Neural crest cell (in vitro differentiated cells): Measurements from ENCODE around the gene POT1. TPM values are rescaled to one million over a fixed set of nuclear protein-coding genes. Genes with fewer than 3 reads are reported as not detected.

Experiments
- DNase-seq: peaks from one replicate; pipeline ENCODE4 v3.0.0; 2021; ENCODE audit warnings: low read depth, mixed read lengths, low spot score
- H3K27ac Mint-ChIP-seq: one replicate; pipeline ENCODE4 v1.8.0; 2021; ENCODE audit warnings: mild to moderate bottlenecking, mixed read lengths; ENCODE audit not compliant: unreplicated experiment
- H3K27me3 Mint-ChIP-seq: 2 replicates; pipeline ENCODE4 v1.8.0; 2021; ENCODE audit warnings: low read depth, mild to moderate bottlenecking, mixed read lengths
- H3K36me3 Mint-ChIP-seq: 2 replicates; pipeline ENCODE4 v1.8.0; 2021; ENCODE audit warnings: low read depth, mild to moderate bottlenecking, mixed read lengths
- H3K4me1 Mint-ChIP-seq: 2 replicates; pipeline ENCODE4 v1.8.0; 2021; ENCODE audit warnings: mixed read lengths
- H3K4me3 Mint-ChIP-seq: one replicate; pipeline ENCODE4 v1.8.0; 2021; ENCODE audit warnings: mild to moderate bottlenecking, mixed read lengths
- H3K9me3 Mint-ChIP-seq: 2 replicates; pipeline ENCODE4 v1.8.0; 2021; ENCODE audit warnings: mixed read lengths
- total RNA-seq: library from RNA; stranded (reverse); gene quantifications from 2 replicates; pipeline ENCODE4 v1.2.1, GENCODE V29; 2021
- TF ChIP-seq, protein P1 (sequence below): fragments of 200-600 bp; sonication (generic); conservative IDR thresholded peaks from 2 replicates; pipeline ENCODE4 v1.5.0; 2021; ENCODE audit warnings: antibody characterized with exemption, mild to moderate bottlenecking

POT1 gene
- total RNA-seq, 1 donor from 2014 or later: 23.6 TPM

DNA sequence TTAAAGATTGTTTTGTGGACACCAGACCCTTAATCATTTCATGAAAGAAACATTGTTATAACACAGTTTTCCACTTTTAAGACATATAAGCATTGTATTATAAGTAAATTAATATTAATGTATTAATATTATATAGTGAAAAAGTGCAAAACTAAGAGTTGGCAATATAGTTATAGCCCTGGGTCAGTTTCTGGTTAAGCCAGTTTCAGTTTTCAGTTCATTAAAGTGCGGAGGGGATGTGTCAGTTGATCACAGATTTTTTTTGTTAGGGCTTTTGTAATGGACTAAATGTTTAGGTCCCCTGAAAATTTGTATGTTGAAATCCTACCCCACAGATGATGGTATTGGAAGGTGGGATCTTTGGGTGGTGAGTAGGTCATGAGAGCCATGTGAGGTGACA is 118.3 kb downstream of the POT1 start:
- Mint-ChIP-seq H3K4me1 (peaks cover 18% of the 10 kb centered on the region), H3K27me3 (no peaks in the 10 kb centered on the region), H3K36me3 (no peaks in the 10 kb centered on the region), H3K27ac (peak overlapping the region; percentile 36), H3K9me3 (peaks cover 4% of the 10 kb centered on the region), H3K4me3 (no peak overlapping the region)
- TF ChIP-seq, protein P1, sequence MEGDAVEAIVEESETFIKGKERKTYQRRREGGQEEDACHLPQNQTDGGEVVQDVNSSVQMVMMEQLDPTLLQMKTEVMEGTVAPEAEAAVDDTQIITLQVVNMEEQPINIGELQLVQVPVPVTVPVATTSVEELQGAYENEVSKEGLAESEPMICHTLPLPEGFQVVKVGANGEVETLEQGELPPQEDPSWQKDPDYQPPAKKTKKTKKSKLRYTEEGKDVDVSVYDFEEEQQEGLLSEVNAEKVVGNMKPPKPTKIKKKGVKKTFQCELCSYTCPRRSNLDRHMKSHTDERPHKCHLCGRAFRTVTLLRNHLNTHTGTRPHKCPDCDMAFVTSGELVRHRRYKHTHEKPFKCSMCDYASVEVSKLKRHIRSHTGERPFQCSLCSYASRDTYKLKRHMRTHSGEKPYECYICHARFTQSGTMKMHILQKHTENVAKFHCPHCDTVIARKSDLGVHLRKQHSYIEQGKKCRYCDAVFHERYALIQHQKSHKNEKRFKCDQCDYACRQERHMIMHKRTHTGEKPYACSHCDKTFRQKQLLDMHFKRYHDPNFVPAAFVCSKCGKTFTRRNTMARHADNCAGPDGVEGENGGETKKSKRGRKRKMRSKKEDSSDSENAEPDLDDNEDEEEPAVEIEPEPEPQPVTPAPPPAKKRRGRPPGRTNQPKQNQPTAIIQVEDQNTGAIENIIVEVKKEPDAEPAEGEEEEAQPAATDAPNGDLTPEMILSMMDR: no peak
- DNase-seq: no peak

DNA sequence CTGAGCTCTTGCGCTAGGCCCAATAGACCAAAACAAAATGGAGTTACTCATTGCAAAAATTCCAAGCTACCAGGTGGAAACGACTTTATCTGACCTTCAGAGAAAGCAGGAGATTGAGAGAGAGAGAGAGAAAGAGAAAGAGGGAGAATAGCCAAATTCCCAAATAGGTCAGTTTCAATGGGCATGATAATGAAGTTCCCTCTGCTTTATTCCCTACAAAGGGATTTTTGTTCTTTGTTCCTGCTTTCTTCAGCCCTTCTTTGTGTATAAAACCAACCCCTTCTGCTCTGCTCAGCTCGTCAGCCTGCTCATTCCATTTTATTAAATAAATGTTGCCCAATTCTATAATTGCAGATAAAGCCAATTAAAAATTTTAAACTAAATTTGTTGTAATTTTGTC is 119.0 kb downstream of the POT1 start:
- Mint-ChIP-seq H3K36me3 (no peaks in the 10 kb centered on the region), H3K27me3 (no peaks in the 10 kb centered on the region), H3K4me3 (no peak overlapping the region), H3K27ac (peak overlapping the region; percentile 38), H3K4me1 (peaks cover 18% of the 10 kb centered on the region), H3K9me3 (peaks cover 4% of the 10 kb centered on the region)
- no peak for DNase-seq
- TF ChIP-seq, protein P1: no peak

DNA sequence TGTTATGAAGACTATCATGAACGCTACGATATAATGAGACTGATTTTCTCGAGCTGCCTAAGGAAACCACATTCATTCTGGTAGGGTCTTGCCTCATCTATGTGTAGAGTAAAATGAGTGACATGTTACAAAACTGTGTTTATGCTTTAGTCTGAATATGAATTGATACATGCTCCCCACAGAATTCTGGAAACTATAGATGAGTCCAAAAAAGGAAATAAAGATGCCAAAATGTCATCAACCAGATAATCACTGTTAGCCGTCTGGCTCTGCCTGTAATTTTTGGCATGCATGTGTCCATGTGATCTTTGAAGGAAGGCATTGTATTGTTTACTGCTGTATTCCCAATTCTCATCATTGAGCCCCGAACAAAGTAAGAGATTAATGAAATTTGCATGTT is 121.4 kb downstream of the POT1 start:
- Mint-ChIP-seq H3K4me3 (no peak overlapping the region), H3K27me3 (no peaks in the 10 kb centered on the region), H3K4me1 (peaks cover 18% of the 10 kb centered on the region), H3K36me3 (no peaks in the 10 kb centered on the region), H3K9me3 (peaks cover 4% of the 10 kb centered on the region), H3K27ac (no peak overlapping the region)
- DNase-seq: no peak
- TF ChIP-seq, protein P1: no peak

DNA sequence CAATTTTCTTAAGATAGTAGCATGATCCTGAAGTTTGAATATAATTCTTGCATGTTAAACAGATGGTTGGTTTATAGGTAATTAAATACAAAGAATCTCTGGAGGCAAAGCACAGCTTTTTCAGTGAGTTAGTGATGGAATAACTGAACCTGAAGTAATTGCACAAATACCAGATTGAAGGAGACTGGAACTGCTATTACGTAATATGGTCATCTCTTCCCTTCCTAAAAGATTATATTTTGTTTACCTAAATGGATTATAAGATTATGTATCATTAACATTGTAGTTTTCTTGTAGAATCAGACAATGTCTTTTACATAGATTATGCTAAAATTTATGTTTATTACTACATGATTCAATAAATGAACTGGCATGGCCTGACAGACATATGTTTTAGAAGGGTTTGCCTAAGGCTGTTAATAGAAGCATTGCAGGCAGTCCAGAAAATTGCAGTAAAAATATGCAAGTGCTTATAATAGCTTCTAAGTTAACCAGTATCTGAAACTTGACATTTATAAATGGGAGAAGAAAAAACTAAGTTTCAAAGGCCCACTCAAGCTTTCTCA is 128.2 kb downstream of the POT1 start:
- no peaks in the 10 kb centered on the region for H3K4me1 Mint-ChIP-seq
- no peak overlapping the region for H3K4me3 Mint-ChIP-seq
- TF ChIP-seq, protein P1: no peak
- no peak for DNase-seq
- no peaks in the 10 kb centered on the region for H3K9me3 Mint-ChIP-seq
- H3K36me3 Mint-ChIP-seq: no peaks in the 10 kb centered on the region
- H3K27me3 Mint-ChIP-seq: no peaks in the 10 kb centered on the region
- no peak overlapping the region for H3K27ac Mint-ChIP-seq

DNA sequence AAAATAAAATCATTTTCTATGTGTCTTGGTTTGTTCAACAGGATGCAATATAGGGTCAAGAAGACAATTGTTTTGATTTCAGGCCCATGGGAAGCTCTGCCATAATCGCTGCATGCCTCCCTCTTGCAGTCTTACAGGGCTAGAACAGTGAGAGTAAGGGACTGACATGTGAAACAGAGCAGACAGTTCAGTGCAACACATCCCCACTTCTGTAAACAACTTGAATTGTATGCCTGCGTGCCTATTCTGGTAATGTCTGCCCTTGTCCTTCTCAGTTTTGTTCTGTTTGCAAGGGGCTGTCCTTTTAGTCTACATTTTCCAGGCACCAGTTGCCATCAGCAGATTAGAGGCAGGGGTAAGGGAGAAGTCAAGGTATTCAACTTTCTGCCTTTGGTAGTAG is 129.2 kb downstream of the POT1 start:
- no peak overlapping the region for H3K27ac Mint-ChIP-seq
- H3K9me3 Mint-ChIP-seq: no peaks in the 10 kb centered on the region
- TF ChIP-seq, protein P1: no peak
- no peaks in the 10 kb centered on the region for H3K27me3 Mint-ChIP-seq
- H3K4me3 Mint-ChIP-seq: no peak overlapping the region
- DNase-seq: no peak
- no peaks in the 10 kb centered on the region for H3K4me1 Mint-ChIP-seq
- peaks cover 3% of the 10 kb centered on the region for H3K36me3 Mint-ChIP-seq

DNA sequence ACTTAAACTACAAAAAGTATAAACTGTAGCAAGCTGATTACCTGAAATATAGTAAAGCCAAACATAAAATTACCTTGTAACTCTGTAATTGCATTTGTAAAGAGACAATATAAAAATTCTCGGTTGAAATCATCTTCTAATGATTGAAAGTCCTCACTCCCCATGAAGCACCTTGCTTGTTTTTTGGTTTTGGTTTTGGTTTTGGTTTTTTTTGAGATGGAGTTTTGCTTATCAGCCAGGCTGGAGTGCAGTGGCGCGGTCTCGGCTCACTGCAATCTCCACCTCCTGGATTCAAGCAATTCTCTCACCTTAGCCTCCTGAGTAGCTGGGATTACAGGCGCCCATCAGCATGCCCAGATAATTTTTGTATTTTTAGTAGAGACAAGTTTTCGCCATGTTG is 130.2 kb downstream of the POT1 start:
- TF ChIP-seq, protein P1: no peak
- H3K4me1 Mint-ChIP-seq: no peaks in the 10 kb centered on the region
- no peaks in the 10 kb centered on the region for H3K9me3 Mint-ChIP-seq
- no peak overlapping the region for H3K4me3 Mint-ChIP-seq
- DNase-seq: no peak
- H3K27ac Mint-ChIP-seq: no peak overlapping the region
- H3K27me3 Mint-ChIP-seq: no peaks in the 10 kb centered on the region
- peaks cover 3% of the 10 kb centered on the region for H3K36me3 Mint-ChIP-seq
